Epithelial cell of esophagus (primary cell): ENCODE measurements around the gene APOBEC3A.
A peak's percentile ranks its signal among the peaks of the same experiment; 100 is the strongest.

ENCODE experiments used
- DNase-seq: peaks from one replicate; pipeline ENCODE4 v3.0.0; 2010; ENCODE audit warnings: low read depth
- H3K4me3 ChIP-seq: 2 replicates; pipeline ENCODE4 v1.5.1; 2011; ENCODE audit warnings: mild to moderate bottlenecking, low read length, control low read depth
- CTCF ChIP-seq: IDR thresholded peaks from 2 replicates; pipeline ENCODE4 v1.5.1; 2011; ENCODE audit warnings: low read depth, mild to moderate bottlenecking, low read length, control low read depth, inconsistent platforms; ENCODE audit not compliant: insufficient read depth; ENCODE audit errors: missing control alignments

Gene APOBEC3A

GRCh38 chr22:38923463-38924346, 33.7 kb upstream of the APOBEC3A start:
- peak; percentile 55 for DNase-seq
- H3K4me3 ChIP-seq = no peak overlapping the region

GRCh38 chr22:38924347-38924952, 33.0 kb upstream of the APOBEC3A start:
- H3K4me3 ChIP-seq = no peak overlapping the region
- DNase-seq = peak; percentile 79
- TF ChIP-seq CTCF = no peak

More at GRCh38 chr22:38923463-38924346, 33.7 kb upstream of the APOBEC3A start:
- peak; percentile 32 for TF ChIP-seq CTCF

- TF ChIP-seq CTCF = no peak
- H3K4me3 ChIP-seq = no peak overlapping the region
Measured at GRCh38 chr22:38925571-38926041, 31.8 kb upstream of the APOBEC3A start.

GRCh38 chr22:38927033-38927781, 30.2 kb upstream of the APOBEC3A start:
- TF ChIP-seq CTCF = peak; percentile 47
- no peak overlapping the region for H3K4me3 ChIP-seq
- peak; percentile 51 for DNase-seq

More at GRCh38 chr22:38925571-38926041, 31.8 kb upstream of the APOBEC3A start:
- no peak for DNase-seq

GRCh38 chr22:38930512-38930911, 26.9 kb upstream of the APOBEC3A start:
- no peak for DNase-seq
- no peak for TF ChIP-seq CTCF
- no peak overlapping the region for H3K4me3 ChIP-seq

GRCh38 chr22:38935023-38935422, 22.4 kb upstream of the APOBEC3A start:
- TF ChIP-seq CTCF = no peak
- no peak overlapping the region for H3K4me3 ChIP-seq
- peak; percentile 83 for DNase-seq
